K562 (cell line): ENCODE measurements around the gene CDRT15. TPM values are rescaled to one million over a fixed set of nuclear protein-coding genes. Genes with fewer than 3 reads are reported as not detected.
A peak's percentile ranks its signal among the peaks of the same experiment; 100 is the strongest.

ENCODE experiments used
- FOXO4 ChIP-seq: fragments of 450-650 bp; formaldehyde crosslinking; IDR thresholded peaks from 2 replicates; pipeline ENCODE4 v1.4.0; 2020; ENCODE audit warnings: mild to moderate bottlenecking, moderate library complexity
- HDAC2 ChIP-seq: fragments of 450-650 bp; IDR thresholded peaks from 2 replicates; pipeline ENCODE4 v1.6.1; 2016; ENCODE audit warnings: mild to moderate bottlenecking
- ID3 ChIP-seq, 2 experiments: fragments of 250-450 bp in 1 of 2; fragments of 450-650 bp in 1 of 2; sonication (Bioruptor Pico) in 1 of 2; IDR thresholded peaks; 2 replicates each; pipeline versions ENCODE4 v1.6.1 to v1.8.0; 2016 to 2021; ENCODE audit warnings: mild to moderate bottlenecking in 2 of 2, moderate library complexity in 2 of 2, missing compliant biosample characterization in 1 of 2, missing genetic modification characterization in 1 of 2
- MGA ChIP-seq: fragments of 450-650 bp; IDR thresholded peaks from 2 replicates; pipeline ENCODE4 v1.6.1; 2016; ENCODE audit warnings: mild to moderate bottlenecking, moderate library complexity
- MYNN ChIP-seq, 2 experiments: sonication (generic); formaldehyde crosslinking in 1 of 2; IDR thresholded peaks; 2 replicates each; pipeline versions ENCODE4 v1.5.0 to v1.6.1; 2016 to 2020; ENCODE audit warnings: antibody characterized with exemption in 1 of 2, missing genetic modification reagents in 1 of 2
- NCOA6 ChIP-seq: fragments of 450-650 bp; IDR thresholded peaks from 2 replicates; pipeline ENCODE4 v1.6.1; 2017; ENCODE audit warnings: mild to moderate bottlenecking
- NR0B1 ChIP-seq: fragments of 450-650 bp; IDR thresholded peaks from one replicate; pipeline ENCODE4 v1.6.1; 2018; ENCODE audit warnings: mild to moderate bottlenecking, moderate library complexity; ENCODE audit not compliant: partially characterized antibody
- POLR3G ChIP-seq: IDR thresholded peaks from 2 replicates; pipeline ENCODE4 v1.6.1; 2011; ENCODE audit not compliant: insufficient read length, insufficient replicate concordance; ENCODE audit errors: extremely low read depth
- RBM17 ChIP-seq: fragments of 200-400 bp; formaldehyde crosslinking; IDR thresholded peaks from 2 replicates; pipeline ENCODE4 v1.6.1; 2017; ENCODE audit warnings: low read depth, mild to moderate bottlenecking, low read length, borderline replicate concordance
- SNAPC5 ChIP-seq: fragments of 250-450 bp; sonication (Bioruptor Pico); IDR thresholded peaks from 2 replicates; pipeline ENCODE4 v1.8.0; 2021; ENCODE audit warnings: moderate library complexity, mild to moderate bottlenecking, inconsistent platforms
- TBP ChIP-seq: optimal IDR thresholded peaks from 2 replicates; pipeline ENCODE3; 2011; ENCODE audit warnings: low read depth, low read length, improper control_type of control experiment
- ZNF507 ChIP-seq: conservative IDR thresholded peaks from 2 replicates; pipeline ENCODE4 v1.6.1; 2017; ENCODE audit warnings: missing genetic modification characterization, missing compliant biosample characterization
- ZNF589 ChIP-seq: fragments of 200-800 bp; sonication (Bioruptor generic); IDR thresholded peaks from 2 replicates; pipeline ENCODE4 v1.6.1; 2016; ENCODE audit warnings: low read depth, missing genetic modification characterization, missing compliant biosample characterization
- polyA plus RNA-seq, 8 experiments: library from polyadenylated mRNA; depleted of rRNA in 4 of 8; stranded (reverse) in 5 of 8; unstranded in 3 of 8; fragments of >200 nt; fragmentation: Nextera tagmentation in 2 of 8; fragmentation: Illumina TruSeq in 1 of 8; extraction: Ambion mirVana in 2 of 8; extraction: Trizol in 1 of 8; gene quantifications; 2 replicates each; pipeline versions ENCODE4 v1.2.1 to v1.2.3, GENCODE V29; 2011 to 2014; ENCODE audit warnings: inconsistent platforms in 1 of 8, missing spikeins in 1 of 8
- total RNA-seq, 7 experiments: library from RNA; depleted of rRNA in 6 of 7; stranded (reverse); fragments of >200 nt in 6 of 7; fragmentation: Illumina TruSeq in 2 of 7; extraction: Trizol in 2 of 7; gene quantifications; 2 replicates each; pipeline versions ENCODE4 v1.2.1 to v1.2.3, GENCODE V29; 2011 to 2021; ENCODE audit warnings: low replicate concordance in 1 of 7

Gene CDRT15
- total and polyA plus RNA-seq, 9 of the 15 experiments (the other 6 are each of a cell fraction or from before 2014, with no cell fraction given): not detected

- TF ChIP-seq POLR3G (no peak), NCOA6 (no peak), SNAPC5 (no peak), HDAC2 (peak; percentile 61; the same call in 1 of the 2 replicates), MYNN (IDR thresholded peaks at IDR 0.05) (no peak), MYNN (CRISPR knock-in tag; IDR thresholded peaks at IDR 0.05) (no peak), FOXO4 (no peak), NR0B1 (no peak), RBM17 (no peak), TBP (no peak), ZNF589 (CRISPR knock-in tag) (no peak), ZNF507 (tag) (no peak), ID3 (CRISPR knock-in tag; IDR thresholded peaks at IDR 0.05) (no peak), ID3 (tag; IDR thresholded peaks at IDR 0.05) (no peak), MGA (peak; percentile 31; the same call in 1 of the 2 replicates)
Observed at GRCh38 chr17:14209215-14209614, 27.4 kb downstream of the CDRT15 start (continued).
